T-helper 22 cell (primary cell): ENCODE results near the gene SLMAP.

Experiments
- DNase-seq: peaks from one replicate; pipeline ENCODE4 v3.0.0-alpha.2; 2020; ENCODE audit warnings: low read depth

SLMAP gene

GRCh38 chr3:57961828-57962447, 205.8 kb downstream of the SLMAP start:
- no peak for DNase-seq

DNA sequence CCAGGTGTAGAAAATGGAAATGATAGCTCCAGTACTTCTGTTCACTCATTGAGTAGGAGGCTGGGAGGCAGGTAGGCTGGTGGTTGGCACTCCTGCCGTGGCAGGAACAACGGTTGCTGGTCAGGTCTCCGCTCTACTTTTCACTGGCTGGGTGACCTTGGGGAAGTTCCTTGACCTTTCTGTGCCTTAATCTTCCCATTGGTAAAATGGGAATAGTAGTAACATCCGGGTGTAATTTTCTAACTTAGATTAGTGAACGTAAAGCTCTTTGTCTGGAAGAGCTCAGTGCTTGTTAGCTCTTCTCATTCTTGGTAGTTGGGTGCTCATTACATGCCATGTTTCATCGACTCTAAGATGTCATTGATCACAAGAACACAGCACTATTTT, 206.3 kb downstream of the SLMAP start:
- no peak for DNase-seq

- no peak for DNase-seq
These were observed 207.8 kb downstream of the SLMAP start for GRCh38 chr3:57963811-57964346.

DNA sequence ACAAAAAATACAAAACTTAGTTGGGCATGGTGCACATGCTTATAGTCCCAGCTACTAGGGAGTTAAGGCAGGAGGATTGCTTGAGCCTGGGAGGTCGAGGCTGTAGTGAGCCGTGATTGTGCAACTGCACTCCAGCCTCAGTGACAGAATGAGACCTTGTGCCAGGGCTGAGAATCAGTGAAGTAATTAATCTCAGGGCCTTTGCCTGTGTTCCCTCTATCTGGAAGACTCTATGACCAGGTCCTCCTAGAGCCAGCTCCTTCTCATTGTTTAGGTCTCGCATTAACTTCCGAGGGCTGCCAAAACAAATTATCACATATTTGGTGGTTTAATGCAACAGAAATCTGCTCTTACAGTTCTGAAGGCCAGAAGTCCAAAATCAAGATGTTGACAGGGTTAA, 210.7 kb downstream of the SLMAP start:
- no peak for DNase-seq

DNA sequence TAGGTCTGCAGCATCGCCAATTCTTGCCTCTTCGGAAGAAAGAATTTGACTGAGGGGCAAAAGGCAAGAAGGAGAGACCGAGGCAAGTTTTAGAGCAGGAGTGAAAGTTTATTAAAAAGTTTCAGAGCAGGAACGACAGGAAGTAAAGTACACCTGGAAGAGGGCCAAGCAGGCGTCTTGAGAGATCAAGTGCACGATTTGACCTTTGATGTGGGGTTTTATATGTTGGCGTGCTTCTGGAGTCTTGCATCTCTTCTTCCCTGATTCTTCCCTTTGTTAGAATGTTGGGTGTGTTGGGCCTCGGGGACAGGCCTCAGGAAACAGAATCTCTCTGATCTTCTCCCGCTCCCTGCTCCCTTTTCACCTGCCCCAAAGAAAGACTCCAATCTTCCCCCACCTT, 211.5 kb downstream of the SLMAP start:
- no peak for DNase-seq

DNA sequence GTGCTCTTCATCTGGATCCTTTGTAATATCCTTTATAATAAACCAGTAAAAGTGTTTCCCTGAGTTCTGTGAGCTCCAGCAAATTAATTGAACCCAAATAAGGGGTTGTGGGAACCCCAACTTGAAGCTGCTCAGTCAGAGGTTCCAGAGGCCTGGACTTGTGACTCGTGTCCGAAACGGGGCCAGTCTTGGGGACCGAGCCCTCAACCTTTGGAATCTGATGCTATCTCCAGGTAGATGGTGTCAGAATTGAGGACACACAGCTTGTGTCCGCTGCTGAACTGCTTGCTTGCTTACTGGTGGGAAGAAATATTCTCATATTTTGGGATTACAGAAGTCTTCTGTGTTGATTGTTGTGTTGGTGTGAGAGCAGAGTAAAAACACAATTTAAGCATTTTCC, 212.4 kb downstream of the SLMAP start:
- DNase-seq: no peak

- no peak for DNase-seq
These were observed 215.9 kb downstream of the SLMAP start for GRCh38 chr3:57971975-57972374.

GRCh38 chr3:57972531-57973111, 216.5 kb downstream of the SLMAP start:
- no peak for DNase-seq

DNA sequence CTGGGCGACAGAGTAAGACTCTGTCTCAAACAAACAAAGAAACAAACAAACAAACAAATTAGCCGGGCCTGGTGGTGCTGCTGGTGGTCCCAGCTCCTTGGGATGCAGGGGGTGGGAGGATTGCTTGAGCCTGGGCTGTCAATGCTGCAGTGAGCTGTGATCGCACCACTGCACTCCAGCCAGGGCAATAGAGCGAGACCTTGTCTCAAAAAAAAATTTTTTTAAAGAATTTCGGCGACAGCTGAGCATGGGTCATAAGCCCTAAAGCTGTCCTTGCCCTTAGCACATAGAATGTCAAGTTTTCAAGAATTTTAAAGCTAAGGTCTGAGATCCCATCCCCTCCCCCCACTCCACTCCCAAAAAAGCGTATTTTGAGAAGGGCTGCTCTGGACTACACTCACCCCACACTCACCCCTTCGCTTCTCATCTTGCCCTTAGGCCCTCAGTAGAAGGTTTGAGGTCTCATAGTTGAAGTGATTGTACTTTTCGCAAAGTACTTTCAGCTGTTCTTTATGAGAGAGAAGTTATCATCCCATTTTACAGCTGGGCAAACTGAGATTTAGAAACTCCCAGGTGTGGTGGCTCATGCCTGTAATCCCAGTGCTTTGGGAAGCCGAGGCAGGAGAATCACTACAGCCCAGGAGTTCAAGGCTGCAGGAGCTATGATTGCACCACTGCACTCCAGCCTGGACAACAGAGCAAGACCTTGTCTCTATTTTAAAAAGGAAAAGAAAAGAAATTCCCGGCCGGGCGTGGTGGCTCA, 217.8 kb downstream of the SLMAP start:
- no peak for DNase-seq

- no peak for DNase-seq
These were observed 218.8 kb downstream of the SLMAP start for GRCh38 chr3:57974796-57975388.

- no peak for DNase-seq
These were observed 221.7 kb downstream of the SLMAP start for GRCh38 chr3:57977818-57978235.

GRCh38 chr3:57978316-57978715, 222.2 kb downstream of the SLMAP start:
- DNase-seq: no peak
